SU-DHL-6 (cell line): ENCODE results near the gene KANSL3.

Experiments used
- H2AFZ ChIP-seq: fragments of 200-600 bp; sonication (generic); 2 replicates; pipeline ENCODE4 v1.6.1; 2014; ENCODE audit warnings: low read depth, mild to moderate bottlenecking, moderate library complexity, mixed read lengths, antibody characterized with exemption, low read length; ENCODE audit not compliant: severe bottlenecking
- H3F3A ChIP-seq: fragments of 200-600 bp; shearing (Covaris generic); 2 replicates; pipeline ENCODE4 v1.6.0; 2016; ENCODE audit warnings: antibody characterized with exemption, mild to moderate bottlenecking; ENCODE audit not compliant: insufficient read depth
- H3K27ac ChIP-seq: fragments of 200-600 bp; sonication (generic); 2 replicates; pipeline ENCODE4 v1.5.1; 2016; ENCODE audit warnings: low read depth, mild to moderate bottlenecking, low read length, moderate library complexity, mixed read lengths
- H3K27me3 ChIP-seq: fragments of 200-600 bp; sonication (generic), shearing (Covaris generic); 2 replicates; pipeline ENCODE4 v1.6.0; 2014; ENCODE audit warnings: mild to moderate bottlenecking, low read length
- H3K36me3 ChIP-seq: fragments of 200-600 bp; sonication (generic); 2 replicates; pipeline ENCODE4 v1.6.1; 2014; ENCODE audit warnings: mild to moderate bottlenecking, low read length, mixed read lengths
- H3K4me2 ChIP-seq: fragments of 300-600, 200-600 bp; shearing (Covaris generic), sonication (generic); 2 replicates; pipeline ENCODE4 v1.6.0; 2014; ENCODE audit warnings: low read length, low read depth, mild to moderate bottlenecking; ENCODE audit not compliant: poor library complexity, severe bottlenecking
- H3K4me3 ChIP-seq: fragments of 200-600 bp; sonication (generic); 2 replicates; pipeline ENCODE4 v1.5.1; 2014; ENCODE audit warnings: antibody characterized with exemption, low read length, mild to moderate bottlenecking, mixed read lengths; ENCODE audit not compliant: insufficient read depth, poor library complexity, severe bottlenecking
- H3K79me2 ChIP-seq: fragments of 200-600 bp; sonication (generic); 2 replicates; pipeline ENCODE4 v1.6.1; 2014; ENCODE audit warnings: mild to moderate bottlenecking, low read length, moderate library complexity; ENCODE audit not compliant: insufficient read depth
- H3K9ac ChIP-seq: fragments of 200-600 bp; sonication (generic); 2 replicates; pipeline ENCODE4 v1.7.0; 2014; ENCODE audit warnings: mild to moderate bottlenecking, low read length
- H3K9me2 ChIP-seq: fragments of 200-600 bp; sonication (generic); replicated peaks from 2 replicates; pipeline ENCODE4 v1.6.1; 2014; ENCODE audit warnings: low read length; ENCODE audit not compliant: insufficient read depth
- H3K9me3 ChIP-seq: fragments of 200-600 bp; sonication (generic); 2 replicates; pipeline ENCODE4 v1.6.1; 2014; ENCODE audit warnings: low read length, mixed read lengths; ENCODE audit not compliant: insufficient read depth
- H4K20me1 ChIP-seq: fragments of 200-600 bp; sonication (generic); 2 replicates; pipeline ENCODE4 v1.6.1; 2014; ENCODE audit warnings: low read depth, mild to moderate bottlenecking, antibody characterized with exemption, low read length, moderate library complexity, mixed read lengths
- CTCF ChIP-seq: fragments of 200-600 bp; sonication (generic); IDR thresholded peaks from one replicate; pipeline ENCODE4 v1.5.1; 2017; ENCODE audit warnings: antibody characterized with exemption, mild to moderate bottlenecking, low read length, moderate library complexity; ENCODE audit not compliant: insufficient read depth, poor library complexity, severe bottlenecking
- EZH2phosphoT487 ChIP-seq: fragments of 200-600 bp; sonication (generic), shearing (Covaris generic); conservative IDR thresholded peaks from 2 replicates; pipeline ENCODE4 v1.6.1; 2018; ENCODE audit warnings: mild to moderate bottlenecking, antibody characterized with exemption, low read length, moderate library complexity, mixed read lengths

Gene KANSL3

GRCh38 chr2:96681540-96681939 lies 43.4 kb upstream of the KANSL3 start:
- no peak for TF ChIP-seq EZH2phosphoT487
- H3K9me2 ChIP-seq = no peaks in the 10 kb centered on the region
- H3K9me3 ChIP-seq = no peaks in the 10 kb centered on the region
- H3K9ac ChIP-seq = no peak overlapping the region
- no peaks in the 10 kb centered on the region for H3K79me2 ChIP-seq
- H3K4me2 ChIP-seq = no peak overlapping the region
- no peaks in the 10 kb centered on the region for H3K36me3 ChIP-seq
- no peaks in the 10 kb centered on the region; the same call in 1 of the 2 replicates for H3K27me3 ChIP-seq
- H3K4me3 ChIP-seq = no peak overlapping the region
- H3K27ac ChIP-seq = no peak overlapping the region
- H3F3A ChIP-seq = no peaks in the 10 kb centered on the region
- no peak overlapping the region for H2AFZ ChIP-seq
- no peaks in the 10 kb centered on the region for H4K20me1 ChIP-seq

DNA sequence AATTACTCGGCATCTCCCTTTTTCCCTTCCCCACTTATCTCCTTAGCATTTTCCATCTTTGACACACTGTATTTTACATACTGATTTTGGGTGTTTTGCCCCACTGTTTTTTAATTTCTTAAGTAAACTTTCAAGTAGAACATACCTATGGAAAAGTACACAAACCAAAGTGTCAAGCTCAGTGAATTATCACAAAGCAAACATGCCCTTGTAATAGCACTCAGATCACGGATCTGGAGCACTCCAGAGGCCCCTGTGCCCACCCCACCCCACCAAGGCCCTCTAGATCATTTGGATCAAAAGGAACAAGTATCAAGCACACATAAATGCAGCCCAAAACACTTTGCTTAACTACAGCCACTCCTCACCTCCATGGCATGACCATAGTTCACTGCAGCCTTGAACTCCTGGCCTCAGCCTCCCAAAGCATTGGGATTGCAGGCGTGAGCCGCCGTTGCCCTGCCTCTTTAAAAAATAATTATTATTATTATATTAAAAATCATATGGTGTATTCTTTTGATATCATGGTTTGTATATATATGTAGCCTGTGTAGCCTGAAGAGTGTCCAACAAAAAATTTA lies 42.5 kb upstream of the KANSL3 start:
- Histone ChIP-seq H3K27ac (no peak overlapping the region), H4K20me1 (no peaks in the 10 kb centered on the region), H3K4me2 (no peak overlapping the region), H3K9me3 (no peaks in the 10 kb centered on the region), H3F3A (no peaks in the 10 kb centered on the region), H3K4me3 (no peak overlapping the region), H3K36me3 (no peaks in the 10 kb centered on the region), H3K9ac (no peak overlapping the region), H3K27me3 (no peaks in the 10 kb centered on the region; the same call in 1 of the 2 replicates), H3K79me2 (no peaks in the 10 kb centered on the region), H2AFZ (no peak overlapping the region), H3K9me2 (no peaks in the 10 kb centered on the region)
- no peak for TF ChIP-seq EZH2phosphoT487
- TF ChIP-seq CTCF = no peak

- Histone ChIP-seq H3K79me2 (no peaks in the 10 kb centered on the region), H3K9me3 (no peaks in the 10 kb centered on the region), H4K20me1 (no peaks in the 10 kb centered on the region), H3F3A (no peaks in the 10 kb centered on the region), H3K4me2 (no peak overlapping the region), H3K36me3 (no peaks in the 10 kb centered on the region), H3K9ac (no peak overlapping the region), H3K4me3 (no peak overlapping the region), H3K27me3 (no peaks in the 10 kb centered on the region; the same call in 1 of the 2 replicates), H3K9me2 (no peaks in the 10 kb centered on the region), H3K27ac (no peak overlapping the region), H2AFZ (no peak overlapping the region)
- no peak for TF ChIP-seq CTCF
- TF ChIP-seq EZH2phosphoT487 = no peak
These were observed 41.7 kb upstream of the KANSL3 start for GRCh38 chr2:96679848-96680247.

DNA sequence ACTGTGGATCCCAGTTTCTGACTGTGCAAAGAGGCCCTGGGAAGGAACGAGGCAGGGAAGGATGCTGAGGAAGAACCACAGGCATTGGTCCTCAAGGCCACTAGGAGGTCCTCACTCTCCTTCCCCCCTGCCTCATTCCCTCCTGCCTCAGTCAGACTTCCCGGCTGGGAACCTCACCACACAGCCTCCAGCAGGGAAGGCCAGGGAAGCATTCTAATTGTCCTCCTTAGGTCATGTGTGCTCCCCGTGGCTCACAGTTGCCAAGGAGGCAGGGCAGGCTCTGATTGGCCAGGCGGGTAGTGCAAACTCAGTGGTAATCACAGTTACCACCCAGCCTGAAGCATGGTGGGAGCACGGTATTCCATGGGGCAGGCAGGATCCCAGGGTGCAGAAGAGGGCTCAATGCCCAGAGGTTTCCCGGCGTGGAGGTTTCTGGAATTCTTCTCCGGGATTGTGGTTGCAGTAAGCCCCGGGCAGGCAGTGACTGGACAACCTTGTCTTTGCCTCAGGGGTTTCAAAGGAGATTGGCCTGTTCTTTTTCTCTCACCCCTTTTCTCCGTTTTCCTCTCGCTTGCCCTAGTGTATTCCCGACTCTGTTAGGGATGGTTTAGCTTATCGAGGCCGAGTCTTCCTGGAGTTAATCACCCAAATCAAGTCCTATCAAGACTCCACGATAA lies 31.6 kb upstream of the KANSL3 start:
- Histone ChIP-seq H3F3A (no peaks in the 10 kb centered on the region), H3K9me2 (no peaks in the 10 kb centered on the region), H3K9me3 (no peaks in the 10 kb centered on the region), H3K27me3 (no peaks in the 10 kb centered on the region), H3K4me3 (no peak overlapping the region), H3K27ac (no peak overlapping the region), H4K20me1 (no peaks in the 10 kb centered on the region), H2AFZ (no peak overlapping the region), H3K4me2 (no peak overlapping the region), H3K9ac (no peak overlapping the region), H3K36me3 (no peaks in the 10 kb centered on the region), H3K79me2 (no peaks in the 10 kb centered on the region)
- TF ChIP-seq EZH2phosphoT487 = no peak
- no peak for TF ChIP-seq CTCF
